HG03135 (cell line): ENCODE data around the gene PIAS1.

ENCODE experiments used
- ATAC-seq: cut with Tn5 transposase; IDR thresholded peaks from one replicate; pipeline ENCODE4 v1.9.1; 2021; ENCODE audit warnings: mild to moderate bottlenecking, moderate library complexity; ENCODE audit not compliant: unreplicated experiment

PIAS1 gene

DNA sequence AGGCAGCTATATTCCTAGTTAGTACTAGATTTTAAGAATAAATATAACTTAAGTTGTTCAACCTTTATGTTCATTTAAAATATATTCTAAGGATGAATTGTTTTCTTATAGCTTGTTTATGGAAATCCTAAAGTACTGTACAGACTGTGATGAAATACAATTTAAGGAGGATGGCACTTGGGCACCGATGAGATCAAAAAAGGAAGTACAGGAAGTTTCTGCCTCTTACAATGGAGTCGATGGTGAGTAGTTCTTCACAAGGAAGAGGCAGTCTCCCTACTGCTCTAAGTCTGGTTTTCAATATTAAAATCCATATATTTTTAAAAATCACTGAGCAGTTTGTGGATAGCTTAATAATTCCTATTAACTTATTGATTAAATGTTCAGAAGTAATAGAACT lies 121.4 kb downstream of the PIAS1 start:
- ATAC-seq: no peak

DNA sequence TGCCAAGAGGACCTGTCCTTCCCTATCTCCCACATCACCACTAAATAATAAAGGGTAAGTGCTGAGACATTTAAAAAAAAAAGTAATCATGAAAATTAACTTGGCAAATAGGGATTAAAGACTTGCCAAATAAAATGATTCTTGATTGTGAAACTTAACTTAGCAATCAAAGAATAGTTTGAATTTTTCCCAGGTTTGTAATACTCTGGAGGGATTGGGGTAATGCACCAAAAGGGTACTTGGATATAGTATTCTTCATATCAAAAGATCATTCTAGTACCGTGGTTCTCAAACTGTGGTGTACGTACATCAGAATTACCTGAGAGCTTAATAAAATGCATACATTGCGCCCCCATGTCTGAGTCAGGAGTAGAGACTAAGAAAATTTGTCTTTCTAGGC lies 122.5 kb downstream of the PIAS1 start:
- ATAC-seq: no peak

DNA sequence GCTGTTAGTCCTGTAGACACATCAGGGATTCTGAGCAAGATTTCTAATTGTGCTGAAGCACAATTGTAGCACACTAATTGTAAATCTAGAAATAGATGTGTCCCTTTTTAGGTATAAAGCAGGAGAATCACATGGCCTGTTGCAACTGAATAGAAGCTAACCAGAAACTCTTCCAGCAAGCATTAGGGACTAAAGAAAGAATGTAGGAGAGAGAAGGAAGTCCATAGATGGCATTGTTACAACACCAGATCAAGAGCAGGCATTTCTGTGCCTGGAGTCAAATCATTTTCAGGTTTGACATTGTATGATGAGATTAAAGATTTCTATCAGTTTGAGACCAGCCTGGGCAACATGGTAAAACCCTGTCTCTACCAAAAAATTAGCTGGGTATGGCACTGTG lies 123.6 kb downstream of the PIAS1 start:
- no peak for ATAC-seq

DNA sequence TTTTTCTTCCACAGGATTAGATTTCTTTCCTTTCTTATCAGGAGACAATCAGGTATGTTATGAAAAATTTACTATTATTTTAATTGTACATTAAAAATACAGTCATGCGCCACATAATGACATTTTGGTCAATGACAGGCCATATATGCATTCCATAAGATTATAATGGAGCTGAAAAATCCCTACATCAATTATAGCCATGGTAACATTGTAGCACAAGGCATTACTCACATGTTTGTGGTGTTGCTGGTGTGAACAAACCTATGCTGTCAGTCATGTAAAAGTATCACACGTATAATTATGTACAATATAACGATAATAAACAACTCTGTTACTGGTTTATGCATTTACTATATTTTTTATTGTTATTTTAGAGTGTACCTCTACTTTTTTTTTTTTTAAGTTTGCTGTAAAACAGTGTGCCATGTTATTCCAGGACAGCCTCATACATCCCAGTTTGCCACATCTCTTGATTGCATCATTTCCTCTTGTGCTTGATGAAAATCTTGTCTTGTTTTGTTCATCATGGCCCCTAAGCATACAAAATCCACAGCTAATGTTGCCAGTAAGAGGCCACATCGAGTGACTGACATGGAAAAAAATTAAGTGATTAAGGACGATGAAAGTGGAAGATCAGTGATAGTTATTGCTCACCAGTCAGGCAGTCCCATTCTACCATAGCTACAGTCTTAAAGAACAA lies 129.7 kb downstream of the PIAS1 start:
- ATAC-seq: no peak

DNA sequence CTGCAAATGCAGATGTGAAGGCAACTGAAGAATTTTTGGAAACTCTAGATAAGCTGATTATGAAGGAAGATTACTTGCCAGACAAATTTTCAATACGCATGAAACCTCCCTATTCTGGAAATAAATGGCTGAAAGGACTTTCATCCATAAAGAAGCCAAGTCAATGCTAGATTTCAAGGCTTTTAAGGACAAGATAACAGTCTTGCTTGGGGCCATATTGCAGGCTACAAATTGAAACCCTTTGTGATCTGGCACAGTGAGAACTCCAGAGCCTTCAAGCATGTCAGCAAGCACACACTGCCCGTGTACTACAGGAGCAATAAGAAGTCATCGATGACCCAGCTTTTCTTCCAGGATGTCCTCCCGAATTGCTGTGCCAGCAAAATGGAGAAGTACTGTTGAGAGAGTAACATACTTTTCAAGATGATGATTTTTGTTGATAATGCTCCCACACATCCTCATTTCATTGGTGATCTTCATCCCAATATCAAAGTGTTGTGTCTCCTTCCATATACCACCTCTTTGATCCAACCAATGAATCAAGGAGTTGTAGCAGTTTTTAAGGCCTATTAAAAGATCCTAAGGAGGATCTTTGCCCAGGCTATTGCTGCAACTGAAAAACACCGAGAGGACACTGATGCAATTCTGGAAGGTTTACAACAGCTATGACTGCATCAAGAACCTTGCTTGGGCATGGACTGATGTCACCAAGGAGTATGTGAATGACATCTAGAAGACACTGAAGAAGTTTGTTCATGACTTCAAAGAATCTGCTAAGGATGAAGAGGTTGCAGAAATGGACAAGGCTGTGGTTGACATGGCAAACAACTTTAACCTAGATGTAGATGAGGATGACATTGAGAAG lies 130.7 kb downstream of the PIAS1 start:
- ATAC-seq: no peak

DNA sequence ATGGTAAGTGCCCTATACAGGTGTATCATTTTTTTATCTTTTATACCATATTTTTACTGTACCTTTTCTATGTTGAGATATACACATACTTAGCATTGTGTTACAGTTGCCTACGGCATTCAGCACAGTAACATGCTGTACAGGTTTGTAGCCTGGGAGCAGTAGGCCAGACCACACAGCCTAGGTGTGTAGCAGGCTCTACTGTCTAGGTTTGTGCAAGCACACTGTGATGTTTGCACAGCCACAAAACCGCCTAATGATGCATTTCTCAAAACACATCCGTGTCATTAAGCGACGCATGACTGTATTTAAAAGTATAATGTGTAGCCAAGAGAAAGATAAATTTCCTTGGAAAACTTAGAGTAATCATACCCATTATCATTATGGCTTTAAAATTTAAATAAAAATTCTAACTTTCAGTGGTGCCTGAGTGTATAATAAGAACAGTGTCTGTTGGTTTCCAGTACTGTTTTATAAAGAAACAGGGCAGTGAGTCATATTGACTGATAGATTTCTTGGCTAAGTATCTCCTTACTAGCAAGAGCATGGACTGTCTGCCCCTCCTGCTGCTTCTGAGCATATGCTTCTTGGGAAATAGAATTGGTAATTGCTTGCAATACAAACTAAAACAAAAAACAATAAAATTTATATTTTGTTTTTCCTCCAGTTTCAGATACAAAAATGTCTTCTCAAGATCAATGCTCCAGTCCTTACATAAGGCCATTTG lies 132.7 kb downstream of the PIAS1 start:
- no peak for ATAC-seq

DNA sequence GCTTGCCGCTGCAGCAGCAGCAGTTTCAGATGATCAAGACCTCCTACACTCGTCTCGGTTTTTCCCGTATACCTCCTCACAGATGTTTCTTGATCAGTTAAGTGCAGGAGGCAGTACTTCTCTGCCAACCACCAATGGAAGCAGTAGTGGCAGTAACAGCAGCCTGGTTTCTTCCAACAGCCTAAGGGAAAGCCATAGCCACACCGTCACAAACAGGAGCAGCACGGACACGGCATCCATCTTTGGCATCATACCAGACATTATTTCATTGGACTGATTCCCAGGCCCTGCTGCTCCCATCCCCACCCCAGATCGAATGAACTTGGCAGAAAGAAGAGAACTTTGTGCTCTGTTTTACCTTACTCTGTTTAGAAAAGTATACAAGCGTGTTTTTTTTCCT lies 133.4 kb downstream of the PIAS1 start:
- ATAC-seq: no peak

DNA sequence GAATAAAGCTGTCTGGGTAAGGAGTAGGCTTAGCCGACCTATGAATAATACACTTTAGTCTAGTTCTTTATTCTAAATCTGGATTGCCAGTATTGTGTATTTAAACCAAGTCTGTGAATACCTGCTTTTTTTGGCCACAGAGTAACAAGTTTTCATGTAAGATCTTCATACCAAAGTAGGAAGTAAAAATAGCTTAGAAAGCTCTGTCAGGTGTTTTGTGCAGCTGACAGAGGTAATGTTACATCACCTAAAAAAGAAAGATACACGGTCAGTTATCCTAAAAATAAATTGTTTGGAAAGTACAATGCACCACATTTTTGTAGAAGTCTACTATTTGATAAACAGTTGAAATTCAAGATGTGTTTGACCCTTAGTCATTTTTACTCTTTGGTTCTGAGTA lies 134.5 kb downstream of the PIAS1 start:
- ATAC-seq: no peak

DNA sequence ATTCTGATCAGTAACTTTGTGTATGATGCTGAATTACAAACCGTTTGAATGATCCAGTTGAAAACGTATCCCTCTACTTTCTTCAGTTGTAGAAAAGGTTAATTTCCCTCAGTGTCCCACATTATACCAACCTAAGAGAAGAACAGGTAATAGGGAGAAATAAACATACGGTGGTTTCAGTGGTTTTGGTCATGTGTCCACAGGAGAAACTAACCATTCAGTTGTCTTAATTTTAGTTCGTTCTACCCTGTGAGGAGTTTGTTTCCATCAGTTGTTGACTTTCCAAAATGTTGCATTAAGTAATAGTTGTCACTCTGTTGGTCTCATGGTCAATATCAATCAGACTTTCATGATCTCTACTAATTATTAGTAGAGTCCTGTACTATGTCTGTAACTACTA lies 135.9 kb downstream of the PIAS1 start:
- ATAC-seq: no peak

DNA sequence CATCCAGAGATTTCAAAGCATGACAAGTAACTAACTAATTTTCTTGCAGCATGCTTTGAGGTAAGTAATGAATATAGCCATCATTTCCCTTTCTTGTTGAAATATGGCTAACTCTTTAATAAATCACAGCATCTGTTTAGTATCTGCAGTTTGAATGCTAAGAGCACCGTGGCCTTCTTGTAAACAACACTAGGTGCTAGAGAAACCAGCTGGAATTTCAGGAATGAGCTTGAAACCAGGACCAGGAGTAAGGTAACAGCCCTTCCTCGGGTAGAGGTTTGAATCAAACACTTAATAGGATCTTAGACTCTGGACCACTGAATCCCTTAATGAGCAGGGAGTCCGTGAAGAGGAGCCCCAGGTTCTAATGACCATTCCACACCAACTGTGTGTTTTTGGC lies 137.4 kb downstream of the PIAS1 start:
- ATAC-seq: no peak

DNA sequence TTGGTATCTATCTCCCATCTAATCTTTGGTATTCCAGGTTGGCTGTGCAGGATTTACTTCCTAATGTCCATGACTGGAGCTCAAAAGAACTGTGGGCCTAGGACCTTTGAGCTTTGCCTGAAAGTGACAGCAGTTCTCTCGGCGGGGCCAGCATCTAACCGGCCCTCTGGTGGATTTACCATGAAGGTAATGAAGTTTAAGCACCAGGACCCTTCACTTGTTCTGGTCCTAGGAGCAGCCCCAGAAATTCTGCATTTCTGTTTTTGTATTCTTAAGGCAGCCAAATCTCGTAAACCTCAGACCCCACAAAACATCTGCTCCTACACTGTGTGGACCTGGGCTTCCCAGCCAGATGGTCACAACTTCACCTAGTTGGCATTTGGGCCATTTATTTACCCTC lies 138.0 kb downstream of the PIAS1 start:
- no peak for ATAC-seq

DNA sequence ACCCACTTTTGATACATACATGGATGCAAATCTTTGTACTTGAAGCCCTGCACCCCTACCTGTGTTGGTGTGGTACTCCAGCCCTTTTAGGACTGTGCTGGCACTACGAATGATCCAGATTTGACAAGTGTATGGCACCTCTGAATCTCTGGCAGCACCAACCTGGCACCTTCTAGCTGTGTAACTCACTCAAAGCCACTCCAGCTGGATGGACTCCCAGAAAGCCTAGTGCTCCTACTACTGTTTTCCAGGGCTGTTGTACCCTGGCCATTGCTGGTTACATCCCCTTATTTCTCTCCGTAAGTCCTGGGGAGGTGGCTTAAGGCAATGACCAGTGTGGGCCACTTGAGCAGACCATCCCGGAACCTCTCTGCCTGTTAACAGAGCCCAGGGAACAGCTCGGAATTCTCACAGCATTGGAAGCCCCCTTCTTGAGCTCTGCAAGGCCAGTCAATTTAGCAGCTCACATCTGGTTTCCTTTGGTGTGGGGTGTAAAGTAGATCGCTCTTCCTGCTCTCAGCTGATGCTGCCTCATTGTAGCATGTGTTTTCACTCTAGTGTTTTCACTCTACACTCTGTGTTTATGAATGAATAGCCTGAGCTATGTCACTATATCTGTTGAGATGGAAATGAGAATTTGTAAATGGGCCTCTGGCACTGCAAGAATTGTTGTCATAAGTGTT lies 138.8 kb downstream of the PIAS1 start:
- ATAC-seq: no peak

DNA sequence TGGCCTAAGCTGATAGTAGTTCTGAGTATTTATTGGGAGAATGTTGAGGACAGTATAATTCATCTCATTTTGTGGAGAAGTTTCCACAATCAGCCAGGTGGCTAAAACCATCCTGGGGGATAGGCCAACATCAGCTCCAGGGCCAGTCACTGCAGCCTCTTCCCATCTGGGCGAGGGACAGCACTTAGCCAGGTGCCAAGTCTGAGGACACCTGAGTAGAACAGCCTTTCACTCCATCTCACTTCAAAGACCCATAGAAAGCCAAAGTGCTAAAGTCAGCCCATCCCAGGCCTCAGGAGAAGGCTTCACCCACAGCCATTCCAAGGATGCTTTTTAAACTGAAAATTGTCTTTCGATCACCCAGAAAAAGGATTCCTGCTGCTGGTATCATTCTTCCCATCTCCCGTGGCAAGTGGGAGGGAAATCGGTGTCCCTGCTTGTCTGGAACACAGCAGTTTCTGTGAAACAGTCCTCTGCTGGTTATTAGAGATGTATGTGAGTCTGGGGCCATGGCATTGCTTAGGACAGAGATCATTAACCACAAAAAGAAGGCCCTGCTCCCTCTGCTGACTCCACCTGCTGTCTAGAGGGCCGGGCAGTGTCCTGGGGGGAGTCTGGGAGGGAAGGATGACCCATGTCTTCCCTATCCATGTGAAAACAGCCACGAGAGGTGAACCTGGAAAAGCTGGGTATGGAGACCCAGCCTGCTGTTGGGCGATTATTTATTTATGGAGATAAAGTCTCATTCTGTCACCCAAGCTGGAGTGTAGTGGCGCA lies 141.4 kb downstream of the PIAS1 start:
- no peak for ATAC-seq

DNA sequence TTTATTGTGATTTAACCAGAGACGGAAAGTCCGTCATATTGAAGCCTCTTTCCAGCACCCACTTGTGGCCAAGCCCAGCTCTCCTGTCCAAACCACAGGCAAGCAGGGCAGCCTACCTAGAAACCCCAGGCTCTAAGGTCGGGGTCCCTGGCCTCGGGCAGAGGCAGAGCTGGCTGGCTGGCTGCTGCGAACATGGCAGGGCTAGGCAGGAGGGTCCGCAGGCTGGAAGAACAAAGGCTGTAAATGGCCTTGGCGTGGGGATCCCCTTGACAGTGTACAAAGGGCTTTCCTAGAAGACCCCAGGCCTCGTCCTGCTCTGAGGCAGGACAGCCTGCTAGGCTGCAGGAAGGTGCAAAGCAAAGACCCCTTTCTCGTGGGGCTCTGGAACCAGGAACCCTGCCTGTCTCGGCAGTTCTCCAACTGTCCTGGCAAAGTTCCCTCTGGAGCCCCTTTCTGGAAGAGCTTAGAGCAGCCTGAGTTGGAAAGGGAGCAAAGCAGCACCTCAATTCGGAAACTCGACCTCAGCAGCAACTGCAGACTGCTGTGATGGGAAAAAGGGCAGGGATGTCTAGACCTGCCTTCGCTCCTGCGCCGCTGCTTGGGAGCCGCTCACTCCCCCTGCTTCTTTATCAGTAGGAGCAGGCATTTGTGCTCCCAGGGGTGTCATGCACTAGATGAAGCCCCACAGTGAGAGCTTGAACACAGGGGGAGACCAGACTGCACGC lies 142.5 kb downstream of the PIAS1 start:
- ATAC-seq: no peak

DNA sequence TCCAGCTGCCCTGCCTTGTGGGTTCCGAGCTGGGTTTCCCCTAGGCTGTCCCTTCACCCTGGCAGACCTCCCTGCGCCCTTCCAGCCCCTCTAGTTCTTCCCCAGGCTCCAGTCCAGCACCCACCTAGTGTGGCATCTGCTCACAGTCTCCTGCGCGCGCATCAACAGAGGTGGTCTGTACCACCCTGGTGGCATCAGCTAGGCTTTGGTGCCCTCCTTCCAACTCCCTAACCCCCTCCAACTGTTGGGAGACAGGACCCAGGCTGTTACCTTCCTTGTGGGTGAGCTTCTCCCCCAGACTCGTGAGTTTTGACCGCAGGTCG lies 143.0 kb downstream of the PIAS1 start:
- no peak for ATAC-seq

DNA sequence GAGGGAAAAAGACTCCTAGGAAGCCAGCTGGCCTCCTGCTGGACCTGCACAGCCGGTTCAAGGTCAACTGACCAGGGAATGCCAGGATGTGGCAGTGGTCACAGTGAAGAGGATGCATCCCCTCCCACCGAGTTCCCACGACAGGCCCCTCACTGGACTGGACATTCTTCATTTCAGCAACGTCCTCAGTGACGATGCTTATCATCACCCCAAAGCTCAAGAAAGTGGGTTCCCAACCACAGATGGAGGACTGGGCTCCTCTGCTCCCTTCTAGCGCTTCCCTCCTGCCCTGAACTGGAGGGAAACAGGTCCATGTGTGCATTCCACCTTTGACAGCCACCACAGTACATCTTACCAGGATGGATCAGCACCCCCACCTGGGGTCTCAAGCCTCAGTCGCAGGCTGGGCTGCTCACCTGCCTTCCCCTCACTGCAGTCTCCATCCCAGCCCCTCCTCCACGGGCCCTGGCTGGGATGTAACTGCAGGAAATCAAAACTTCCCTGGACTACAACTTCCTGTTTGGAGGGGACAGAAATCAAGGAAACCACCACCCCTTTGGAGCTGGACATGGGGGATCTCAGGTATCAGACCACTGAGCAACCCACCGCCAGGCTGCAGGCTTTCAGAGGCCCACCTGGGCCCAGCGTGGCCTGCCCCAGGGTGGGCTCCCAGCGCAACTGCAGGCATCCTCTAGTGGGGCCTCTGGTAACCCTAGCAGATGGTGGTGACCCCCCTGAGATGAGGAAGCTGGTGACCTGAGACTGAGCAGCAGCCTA lies 143.7 kb downstream of the PIAS1 start:
- no peak for ATAC-seq

DNA sequence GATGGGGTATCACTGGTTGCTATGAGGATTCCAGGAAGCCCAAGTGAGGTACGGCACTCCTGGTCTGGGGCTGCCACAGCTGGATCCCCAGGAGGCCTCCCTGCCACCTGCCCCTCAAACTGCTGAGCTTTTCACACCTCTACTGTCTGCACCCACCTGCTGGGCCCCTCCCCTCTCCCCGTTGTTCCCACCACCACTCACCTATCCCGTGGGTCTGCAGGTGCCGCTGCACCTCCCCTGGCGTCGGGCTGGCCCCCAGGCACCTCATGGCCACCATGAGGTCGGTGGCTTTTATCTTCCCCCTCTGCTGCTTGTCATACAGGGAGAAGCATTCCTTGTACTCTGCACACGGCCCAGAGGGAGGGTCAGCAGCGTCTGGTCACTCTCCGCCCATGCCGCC lies 145.2 kb downstream of the PIAS1 start:
- no peak for ATAC-seq

DNA sequence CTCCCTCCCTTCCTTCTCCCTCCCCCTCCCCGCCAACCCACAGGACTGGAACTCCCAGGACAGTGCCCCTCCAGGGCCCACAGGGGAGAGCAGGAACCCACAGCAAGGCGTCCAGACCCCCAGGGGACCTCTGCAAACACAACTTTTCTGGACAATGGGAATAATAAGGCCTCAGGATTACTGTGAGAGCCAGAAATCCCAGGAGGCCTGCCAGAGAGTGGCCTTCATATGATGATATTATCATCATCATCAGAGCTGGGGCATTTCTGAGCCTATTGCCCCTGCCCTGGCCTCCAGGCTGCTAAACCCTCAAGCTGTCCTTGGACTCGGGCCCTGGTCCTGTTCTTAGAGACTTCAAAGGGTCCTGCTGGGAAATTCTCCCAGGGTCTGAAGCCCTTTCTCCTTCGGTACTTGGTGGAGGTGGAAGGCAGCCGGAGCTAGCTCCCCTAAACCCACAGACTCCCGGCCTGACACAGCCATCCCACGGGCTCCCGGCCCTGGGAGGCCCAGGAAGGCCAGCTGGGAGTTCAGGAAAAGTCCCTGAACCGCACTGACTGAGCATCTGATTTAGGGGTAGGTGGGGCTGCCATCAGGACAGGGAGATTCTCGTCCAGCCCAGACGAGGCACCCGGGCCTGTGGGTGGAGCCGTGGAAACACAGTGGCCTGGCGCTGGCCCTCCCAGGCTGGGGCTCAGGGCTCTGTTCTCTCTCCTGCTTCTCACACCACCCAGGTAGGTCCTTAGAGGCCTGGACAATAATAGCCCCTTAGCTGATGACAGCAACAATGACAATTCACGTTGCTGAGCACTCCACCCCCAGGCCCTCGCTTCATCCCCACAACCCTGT lies 146.1 kb downstream of the PIAS1 start:
- ATAC-seq: no peak
